Stimulated activated CD4-positive, alpha-beta T cell treated with anti-CD3 and anti-CD28 coated beads, TNF-alpha, amount 100 ng/mL, for 48 hours (primary cell): ENCODE data around the gene NT5C2.
A peak's percentile ranks its signal among the peaks of the same experiment; 100 is the strongest.

ENCODE experiments used
- DNase-seq, 3 donors: peaks; one replicate each; pipeline ENCODE4 v3.0.0-alpha.2; 2020; ENCODE audit warnings: low read depth in 3 of 3

Gene NT5C2

GRCh38 chr10:103062854-103063590 is 130.1 kb downstream of the NT5C2 start:
- DNase-seq, result no peak

GRCh38 chr10:103060575-103060974 is 132.5 kb downstream of the NT5C2 start:
- no peak for DNase-seq

- no peak for DNase-seq
Measured at GRCh38 chr10:103058034-103058433, 135.0 kb downstream of the NT5C2 start.

GRCh38 chr10:103055105-103055504 is 138.0 kb downstream of the NT5C2 start:
- DNase-seq, result no peak

GRCh38 chr10:103054621-103055020 is 138.5 kb downstream of the NT5C2 start:
- DNase-seq, result no peak

- DNase-seq, result peak in 2 of 3 donors; percentile 11 to 24
Measured at GRCh38 chr10:103053659-103054581, 139.2 kb downstream of the NT5C2 start.

GRCh38 chr10:103049237-103049636 is 143.8 kb downstream of the NT5C2 start:
- DNase-seq, result no peak

GRCh38 chr10:103047381-103047780 is 145.7 kb downstream of the NT5C2 start:
- DNase-seq, result no peak

GRCh38 chr10:103045961-103046360 is 147.1 kb downstream of the NT5C2 start:
- no peak for DNase-seq

- no peak for DNase-seq
Measured at GRCh38 chr10:103044942-103045489, 148.1 kb downstream of the NT5C2 start.

GRCh38 chr10:103042908-103043307 is 150.2 kb downstream of the NT5C2 start:
- DNase-seq, result no peak

GRCh38 chr10:103042129-103042528 is 150.9 kb downstream of the NT5C2 start:
- no peak for DNase-seq

GRCh38 chr10:103041391-103041790 is 151.7 kb downstream of the NT5C2 start:
- DNase-seq, result no peak

GRCh38 chr10:103040418-103040817 is 152.7 kb downstream of the NT5C2 start:
- DNase-seq, result no peak

GRCh38 chr10:103038570-103038969 is 154.5 kb downstream of the NT5C2 start:
- no peak for DNase-seq
